Transverse colon (tissue), 4 donors: Measurements from ENCODE around the gene C10orf67.

Experiments
- EP300 ChIP-seq: sonication (generic); formaldehyde crosslinking; IDR thresholded peaks from one replicate; pipeline ENCODE4 v1.6.1; 2017; ENCODE audit warnings: antibody characterized with exemption, low read depth
- POLR2A ChIP-seq: fragments of 450-650 bp; IDR thresholded peaks from one replicate; pipeline ENCODE4 v1.6.1; 2016; ENCODE audit warnings: antibody characterized with exemption, mild to moderate bottlenecking, moderate library complexity
- POLR2AphosphoS5 ChIP-seq, 3 donors: sonication (generic); formaldehyde crosslinking; IDR thresholded peaks; one replicate each; pipeline ENCODE4 v1.6.1; 2016; ENCODE audit warnings: antibody characterized with exemption in 3 of 3
- TF ChIP-seq, protein P1 (sequence below), 5 experiments: fragments of 200-600 bp in 3 of 5; fragments of 450-650 bp in 2 of 5; sonication (generic) in 3 of 5; IDR thresholded peaks; 1 replicate in 2 of 5; 2 replicates in 3 of 5; pipeline ENCODE4 v1.5.1; 2016 to 2017; ENCODE audit warnings: antibody characterized with exemption in 5 of 5, inconsistent platforms in 3 of 5, mild to moderate bottlenecking in 2 of 5, moderate library complexity in 1 of 5

DNA sequence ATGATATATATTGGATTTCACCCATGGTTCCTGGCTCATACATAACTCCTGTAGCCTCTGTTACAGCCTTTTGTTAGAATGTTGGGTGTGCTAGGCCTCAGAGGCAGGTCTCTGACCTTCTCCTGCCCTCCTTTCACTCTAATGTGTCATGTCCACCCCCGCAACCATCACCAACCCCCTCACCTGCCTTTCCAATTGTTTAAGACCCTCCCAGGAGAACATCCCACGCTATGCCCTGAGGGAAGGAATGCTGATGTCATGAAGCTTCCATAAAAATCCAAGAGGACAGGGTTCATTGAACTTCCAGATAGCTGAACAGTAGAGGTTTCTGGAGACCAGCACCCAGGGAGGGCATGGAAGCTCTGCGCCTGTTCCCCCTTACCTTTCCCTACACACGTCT, 30.8 kb upstream of the C10orf67 start:
- TF ChIP-seq, protein P1, sequence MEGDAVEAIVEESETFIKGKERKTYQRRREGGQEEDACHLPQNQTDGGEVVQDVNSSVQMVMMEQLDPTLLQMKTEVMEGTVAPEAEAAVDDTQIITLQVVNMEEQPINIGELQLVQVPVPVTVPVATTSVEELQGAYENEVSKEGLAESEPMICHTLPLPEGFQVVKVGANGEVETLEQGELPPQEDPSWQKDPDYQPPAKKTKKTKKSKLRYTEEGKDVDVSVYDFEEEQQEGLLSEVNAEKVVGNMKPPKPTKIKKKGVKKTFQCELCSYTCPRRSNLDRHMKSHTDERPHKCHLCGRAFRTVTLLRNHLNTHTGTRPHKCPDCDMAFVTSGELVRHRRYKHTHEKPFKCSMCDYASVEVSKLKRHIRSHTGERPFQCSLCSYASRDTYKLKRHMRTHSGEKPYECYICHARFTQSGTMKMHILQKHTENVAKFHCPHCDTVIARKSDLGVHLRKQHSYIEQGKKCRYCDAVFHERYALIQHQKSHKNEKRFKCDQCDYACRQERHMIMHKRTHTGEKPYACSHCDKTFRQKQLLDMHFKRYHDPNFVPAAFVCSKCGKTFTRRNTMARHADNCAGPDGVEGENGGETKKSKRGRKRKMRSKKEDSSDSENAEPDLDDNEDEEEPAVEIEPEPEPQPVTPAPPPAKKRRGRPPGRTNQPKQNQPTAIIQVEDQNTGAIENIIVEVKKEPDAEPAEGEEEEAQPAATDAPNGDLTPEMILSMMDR (IDR thresholded peaks at IDR 0.05), result no peak
- TF ChIP-seq POLR2A (no peak), POLR2AphosphoS5 (IDR thresholded peaks at IDR 0.05) (no peak), EP300 (no peak)
